Inflammatory macrophage treated with lipopolysaccharide for 4 hours (primary cell): ENCODE data around the gene NEGR1.

Experiments used
- DNase-seq: peaks from one replicate; pipeline ENCODE4 v3.0.0-alpha.2; 2020

The NEGR1 gene

GRCh38 chr1:72229893-72230292 lies 52.4 kb downstream of the NEGR1 start:
- no peak for DNase-seq

GRCh38 chr1:72227667-72228066 lies 54.7 kb downstream of the NEGR1 start:
- DNase-seq = no peak

GRCh38 chr1:72224506-72224905 lies 57.8 kb downstream of the NEGR1 start:
- DNase-seq = no peak

- DNase-seq = no peak
Observed at GRCh38 chr1:72221811-72222210, 60.5 kb downstream of the NEGR1 start.

GRCh38 chr1:72218141-72218739 lies 64.1 kb downstream of the NEGR1 start:
- DNase-seq = no peak

- no peak for DNase-seq
Observed at GRCh38 chr1:72207059-72207458, 75.3 kb downstream of the NEGR1 start.

GRCh38 chr1:72202761-72203160 lies 79.6 kb downstream of the NEGR1 start:
- DNase-seq = no peak

- no peak for DNase-seq
Observed at GRCh38 chr1:72197786-72198185, 84.6 kb downstream of the NEGR1 start.

- DNase-seq = peak; percentile 19
Observed at GRCh38 chr1:72186733-72187307, 95.5 kb downstream of the NEGR1 start.

GRCh38 chr1:72184099-72184701 lies 98.1 kb downstream of the NEGR1 start:
- no peak for DNase-seq

- DNase-seq = no peak
Observed at GRCh38 chr1:72182859-72183258, 99.5 kb downstream of the NEGR1 start.

- no peak for DNase-seq
Observed at GRCh38 chr1:72178266-72178665, 104.1 kb downstream of the NEGR1 start.

GRCh38 chr1:72177711-72178110 lies 104.6 kb downstream of the NEGR1 start:
- DNase-seq = no peak

- DNase-seq = no peak
Observed at GRCh38 chr1:72170246-72170645, 112.1 kb downstream of the NEGR1 start.

GRCh38 chr1:72166426-72166825 lies 115.9 kb downstream of the NEGR1 start:
- no peak for DNase-seq

GRCh38 chr1:72150508-72150907 lies 131.8 kb downstream of the NEGR1 start:
- no peak for DNase-seq

GRCh38 chr1:72141875-72142274 lies 140.5 kb downstream of the NEGR1 start:
- no peak for DNase-seq

GRCh38 chr1:72140222-72140621 lies 142.1 kb downstream of the NEGR1 start:
- no peak for DNase-seq

- no peak for DNase-seq
Observed at GRCh38 chr1:72137656-72138055, 144.7 kb downstream of the NEGR1 start.

GRCh38 chr1:72129869-72130268 lies 152.5 kb downstream of the NEGR1 start:
- no peak for DNase-seq

GRCh38 chr1:72122099-72122880 lies 160.0 kb downstream of the NEGR1 start:
- no peak for DNase-seq

GRCh38 chr1:72119491-72119890 lies 162.8 kb downstream of the NEGR1 start:
- no peak for DNase-seq

- DNase-seq = no peak
Observed at GRCh38 chr1:72117621-72118020, 164.7 kb downstream of the NEGR1 start.

GRCh38 chr1:72115290-72115689 lies 167.0 kb downstream of the NEGR1 start:
- DNase-seq = no peak
